Choroid plexus epithelial cell (primary cell): ENCODE measurements around the gene BGN.
A peak's percentile ranks its signal among the peaks of the same experiment; 100 is the strongest.

Experiments used
- DNase-seq: peaks from one replicate; pipeline ENCODE4 v3.0.0-alpha.2; 2010; ENCODE audit warnings: low read depth
- H3K4me3 ChIP-seq: 2 replicates; pipeline ENCODE4 v1.5.1; 2011; ENCODE audit warnings: low read depth, mild to moderate bottlenecking, control low read depth, low read length, moderate library complexity
- CTCF ChIP-seq: conservative IDR thresholded peaks from 2 replicates; pipeline ENCODE4 v1.5.1; 2011; ENCODE audit warnings: low read depth, mild to moderate bottlenecking, control low read depth, inconsistent platforms, low read length, moderate library complexity

BGN gene

GRCh38 chrX:153537526-153538295 lies 42.9 kb downstream of the BGN start:
- no peak for TF ChIP-seq CTCF
- no peak overlapping the region for H3K4me3 ChIP-seq
- no peak for DNase-seq

GRCh38 chrX:153538424-153538823 lies 43.6 kb downstream of the BGN start:
- no peak for DNase-seq
- H3K4me3 ChIP-seq: no peak overlapping the region
- no peak for TF ChIP-seq CTCF

- peak; percentile 70 for DNase-seq
- no peak overlapping the region for H3K4me3 ChIP-seq
- peak; percentile 88 for TF ChIP-seq CTCF
Measured at GRCh38 chrX:153539171-153539978, 44.6 kb downstream of the BGN start.

GRCh38 chrX:153539979-153540358 lies 45.2 kb downstream of the BGN start:
- no peak for TF ChIP-seq CTCF
- no peak overlapping the region for H3K4me3 ChIP-seq

GRCh38 chrX:153544727-153545126 lies 49.9 kb downstream of the BGN start:
- no peak overlapping the region for H3K4me3 ChIP-seq
- no peak for DNase-seq
- no peak for TF ChIP-seq CTCF

More at GRCh38 chrX:153539979-153540358, 45.2 kb downstream of the BGN start:
- DNase-seq: no peak

- no peak for DNase-seq
- TF ChIP-seq CTCF: no peak
- H3K4me3 ChIP-seq: no peak overlapping the region
Measured at GRCh38 chrX:153546386-153546785, 51.6 kb downstream of the BGN start.
